Suppressor macrophage treated with lipopolysaccharide for 4 hours (primary cell): ENCODE data around the gene CSNK2B.

Experiments
- DNase-seq: peaks from one replicate; pipeline ENCODE4 v3.0.0-alpha.2; 2020

Gene CSNK2B

GRCh38 chr6:31715022-31715958, 49.4 kb downstream of the CSNK2B start, which contains the start of gene LY6G6D:
LY6G6D (plus strand) TSS chr6:31715348; CDS start chr6:31715356, 8 bp downstream.
- DNase-seq = no peak

- no peak for DNase-seq
Observed at GRCh38 chr6:31717499-31718222, 51.8 kb downstream of the CSNK2B start.

- no peak for DNase-seq
Observed at GRCh38 chr6:31718265-31718664, 52.4 kb downstream of the CSNK2B start.

- DNase-seq = no peak
Observed at GRCh38 chr6:31719001-31719400, 53.1 kb downstream of the CSNK2B start.
